ENCODE results near the gene FRMD4B.
"Not testable (repeated sequence)": the region's sequence is repeated elsewhere in the genome, so short reads cannot be mapped to it uniquely, and the experiment has no call there.

DNA sequence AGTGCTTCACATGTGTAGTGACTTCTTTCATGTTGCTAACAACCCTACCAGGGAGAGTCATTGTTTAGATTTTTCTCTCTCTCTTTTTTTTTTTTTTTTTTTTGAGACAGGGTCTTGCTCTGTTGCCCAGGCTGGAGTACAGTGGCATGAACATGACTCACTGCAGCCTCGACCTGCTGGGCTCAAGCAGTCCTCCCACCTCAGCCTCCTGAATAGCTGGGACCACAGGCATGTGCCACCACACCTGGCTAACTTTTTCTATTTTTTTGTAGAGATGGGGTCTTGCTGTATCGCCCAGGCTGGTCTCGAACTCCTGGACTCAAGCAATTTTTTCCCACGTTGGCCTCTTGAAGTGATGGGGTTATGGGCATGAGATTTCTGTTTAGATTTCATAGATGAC lies 63.4 kb downstream of the FRMD4B start:
- TF ChIP-seq, protein P1, sequence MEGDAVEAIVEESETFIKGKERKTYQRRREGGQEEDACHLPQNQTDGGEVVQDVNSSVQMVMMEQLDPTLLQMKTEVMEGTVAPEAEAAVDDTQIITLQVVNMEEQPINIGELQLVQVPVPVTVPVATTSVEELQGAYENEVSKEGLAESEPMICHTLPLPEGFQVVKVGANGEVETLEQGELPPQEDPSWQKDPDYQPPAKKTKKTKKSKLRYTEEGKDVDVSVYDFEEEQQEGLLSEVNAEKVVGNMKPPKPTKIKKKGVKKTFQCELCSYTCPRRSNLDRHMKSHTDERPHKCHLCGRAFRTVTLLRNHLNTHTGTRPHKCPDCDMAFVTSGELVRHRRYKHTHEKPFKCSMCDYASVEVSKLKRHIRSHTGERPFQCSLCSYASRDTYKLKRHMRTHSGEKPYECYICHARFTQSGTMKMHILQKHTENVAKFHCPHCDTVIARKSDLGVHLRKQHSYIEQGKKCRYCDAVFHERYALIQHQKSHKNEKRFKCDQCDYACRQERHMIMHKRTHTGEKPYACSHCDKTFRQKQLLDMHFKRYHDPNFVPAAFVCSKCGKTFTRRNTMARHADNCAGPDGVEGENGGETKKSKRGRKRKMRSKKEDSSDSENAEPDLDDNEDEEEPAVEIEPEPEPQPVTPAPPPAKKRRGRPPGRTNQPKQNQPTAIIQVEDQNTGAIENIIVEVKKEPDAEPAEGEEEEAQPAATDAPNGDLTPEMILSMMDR (IDR thresholded peaks at IDR 0.05) = not testable (repeated sequence)
- not testable (repeated sequence) for TF ChIP-seq POLR2AphosphoS5, POLR2A (IDR thresholded peaks at IDR 0.05)
